GM12878 (cell line): ENCODE measurements around the gene FOXO3. TPM values are rescaled to one million over a fixed set of nuclear protein-coding genes. Genes with fewer than 3 reads are reported as not detected.

Experiments used
- ATAC-seq: fragments of 200-7000 bp; cut with Tn5 transposase; 3 replicates; pipeline ENCODE4 v1.9.1; 2020; ENCODE audit warnings: mild to moderate bottlenecking, moderate library complexity
- BruUV-seq: library from RNA; stranded (reverse); fragments of 400-500 nt; replicated peaks from 2 replicates; lab custom pipeline; 2021; lab: Mats Ljungman, UMichigan
- CTCF ChIA-PET: fragments of 300-600 bp; sonication (Branson Sonifier 250); formaldehyde crosslinking; extraction: SDS; loops from one replicate; lab custom pipeline; 2021; ENCODE audit warnings: inconsistent platforms; lab: Yijun Ruan, JAX
- POLR2A ChIA-PET: fragments of 350-600 bp; formaldehyde crosslinking; extraction: SDS; loops from one replicate; lab custom pipeline; 2021; ENCODE audit warnings: inconsistent platforms; lab: Charles Lee
- RAD21 ChIA-PET: fragments of 300-600 bp; sonication (Branson Sonifier 250); formaldehyde crosslinking; loops from one replicate; lab custom pipeline; 2023; ENCODE audit warnings: antibody characterized with exemption; ENCODE audit not compliant: unreplicated experiment; lab: Charles Lee
- SMC1A ChIA-PET: fragments of 300-600 bp; sonication (Branson Sonifier 250); formaldehyde crosslinking; loops from one replicate; lab custom pipeline; 2023; ENCODE audit not compliant: unreplicated experiment, uncharacterized antibody; lab: Charles Lee
- DNase-seq: peaks from one replicate; pipeline ENCODE4 v3.0.0-alpha.2; 2011; ENCODE audit warnings: low read depth, low spot score
- FAIRE-seq: peaks from 3 replicates; lab custom pipeline; 2011; peaks lifted over from hg19 to GRCh38; lab: Jason Lieb, UNC
- H2AFZ ChIP-seq: 2 replicates; pipeline ENCODE4 v1.6.0; 2011; ENCODE audit warnings: low read depth, low read length, control low read depth; ENCODE audit not compliant: control insufficient read depth
- H3K27ac ChIP-seq: 2 replicates; pipeline ENCODE4 v1.5.1; 2011; ENCODE audit warnings: control low read depth; ENCODE audit not compliant: control insufficient read depth, insufficient read depth
- H3K27me3 ChIP-seq, 2 experiments: replicated peaks in 1 of 2; 2 replicates each; pipeline versions ENCODE4 v1.6.0 to v1.6.1; 2011; ENCODE audit warnings: low read length in 1 of 2; ENCODE audit not compliant: control insufficient read depth in 2 of 2, insufficient read depth in 2 of 2
- H3K36me3 ChIP-seq, 2 experiments: 2 replicates each; pipeline ENCODE4 v1.5.1; 2011; ENCODE audit warnings: low read length in 1 of 2; ENCODE audit not compliant: control insufficient read depth in 2 of 2, insufficient read depth in 2 of 2
- H3K4me1 ChIP-seq: 2 replicates; pipeline ENCODE4 v1.6.1; 2011; ENCODE audit warnings: mild to moderate bottlenecking, low read length, moderate library complexity, mixed read lengths; ENCODE audit not compliant: control insufficient read depth, insufficient read depth
- H3K4me2 ChIP-seq: 2 replicates; pipeline ENCODE4 v1.6.0; 2011; ENCODE audit warnings: control low read depth; ENCODE audit not compliant: control insufficient read depth, insufficient read depth
- H3K4me3 ChIP-seq: fragments of 200-600 bp; sonication (generic); 2 replicates; pipeline ENCODE4 v1.5.1; 2016
- H3K79me2 ChIP-seq: 2 replicates; pipeline ENCODE4 v1.6.0; 2011; ENCODE audit warnings: low read length; ENCODE audit not compliant: control insufficient read depth, insufficient read depth
- H3K9ac ChIP-seq: 2 replicates; pipeline ENCODE4 v1.8.0; 2011; ENCODE audit warnings: low read length, control low read depth, mixed read lengths; ENCODE audit not compliant: control insufficient read depth, insufficient read depth
- H3K9me3 ChIP-seq: replicated peaks from 3 replicates; pipeline ENCODE4 v1.5.1; 2011; ENCODE audit warnings: mild to moderate bottlenecking, low read length; ENCODE audit not compliant: control insufficient read depth, insufficient read depth
- H4K20me1 ChIP-seq: 2 replicates; pipeline ENCODE4 v1.6.0; 2011; ENCODE audit not compliant: control insufficient read depth, insufficient read depth
- CUX1 ChIP-seq: IDR thresholded peaks from 2 replicates; pipeline ENCODE4 v1.6.1; 2012; ENCODE audit warnings: improper control_type of control experiment, low read depth, low read length; ENCODE audit not compliant: insufficient replicate concordance
- E4F1 ChIP-seq: fragments of 450-650 bp; IDR thresholded peaks from 2 replicates; pipeline ENCODE4 v1.6.1; 2018; ENCODE audit warnings: borderline replicate concordance, mild to moderate bottlenecking; ENCODE audit not compliant: partially characterized antibody
- GATAD2B ChIP-seq: fragments of 450-650 bp; conservative IDR thresholded peaks from 2 replicates; pipeline ENCODE4 v1.6.1; 2017; ENCODE audit warnings: low read depth, mild to moderate bottlenecking, moderate library complexity
- HCFC1 ChIP-seq: fragments of 150-350 bp; IDR thresholded peaks from 2 replicates; pipeline ENCODE4 v1.6.1; 2014; ENCODE audit warnings: low read length
- MXI1 ChIP-seq: fragments of 150-350 bp; IDR thresholded peaks from 2 replicates; pipeline ENCODE4 v1.6.1; 2011; ENCODE audit warnings: low read depth, mild to moderate bottlenecking, inconsistent platforms, low read length, improper control_type of control experiment
- NRF1 ChIP-seq: conservative IDR thresholded peaks from 2 replicates; pipeline ENCODE4 v1.6.1; 2011; ENCODE audit warnings: mild to moderate bottlenecking, low read depth, low read length, improper control_type of control experiment
- POLR2A ChIP-seq: IDR thresholded peaks from 2 replicates; pipeline ENCODE4 v1.6.1; 2011; ENCODE audit warnings: low read depth, mild to moderate bottlenecking, low read length
- RCOR1 ChIP-seq: conservative IDR thresholded peaks from 2 replicates; pipeline ENCODE4 v1.6.1; 2012; ENCODE audit warnings: low read depth, low read length, improper control_type of control experiment
- STAT1 ChIP-seq: fragments of 450-650 bp; conservative IDR thresholded peaks from 2 replicates; pipeline ENCODE4 v1.6.1; 2014; ENCODE audit warnings: antibody characterized with exemption, mild to moderate bottlenecking
- TBL1XR1 ChIP-seq: IDR thresholded peaks from 2 replicates; pipeline ENCODE4 v1.6.1; 2012; ENCODE audit warnings: low read depth, low read length, improper control_type of control experiment
- ZBTB40 ChIP-seq: fragments of 450-650 bp; IDR thresholded peaks from 2 replicates; pipeline ENCODE4 v1.6.1; 2016; ENCODE audit warnings: mild to moderate bottlenecking, moderate library complexity, borderline replicate concordance
- in situ Hi-C: fragments of 300-500 bp; cut with MboI; formaldehyde crosslinking; loops from 9 replicates; pipeline ENCODE4 v1.14.3; 2018; ENCODE audit warnings: mixed read lengths
- intact Hi-C: fragments of 100-400 bp; cut with micrococcal nuclease; formaldehyde crosslinking; loops from one replicate; pipeline ENCODE4 v1.14.2; 2022; ENCODE audit not compliant: unreplicated experiment
- polyA plus RNA-seq, 11 experiments: library from polyadenylated mRNA; depleted of rRNA in 4 of 11; unstranded in 6 of 11; stranded (reverse) in 5 of 11; fragments of >200 nt; fragmentation: Nextera tagmentation in 4 of 11; fragmentation: Illumina TruSeq in 1 of 11; extraction: Ambion mirVana in 4 of 11; extraction: Trizol in 1 of 11; gene quantifications; 1 replicate in 1 of 11; 2 replicates in 10 of 11; pipeline versions ENCODE4 v1.2.1 to v1.2.3, GENCODE V29; 2011 to 2016; ENCODE audit warnings: inconsistent platforms in 2 of 11, missing spikeins in 2 of 11, low read depth in 1 of 11
- total RNA-seq, 4 experiments: library from RNA; depleted of rRNA in 3 of 4; stranded (reverse); fragments of >200 nt in 3 of 4; fragmentation: Illumina TruSeq in 1 of 4; extraction: Trizol in 1 of 4; gene quantifications; 2 replicates each; pipeline versions ENCODE4 v1.2.1 to v1.2.3, GENCODE V29; 2013 to 2021

Gene FOXO3
- total and polyA plus RNA-seq, 10 of the 15 experiments (the other 5 are each of a cell fraction or from before 2014, with no cell fraction given) = 0.82 to 4.5 (median 1.7) TPM

GRCh38 chr6:108616973-108617372, 56.3 kb downstream of the FOXO3 start:
- Histone ChIP-seq H3K27me3 (no peaks in the 10 kb centered on the region), H3K79me2 (peaks cover 26% of the 10 kb centered on the region), H3K36me3 (no peaks in the 10 kb centered on the region; a peak in 1 of 4 replicates), H3K27ac (no peak overlapping the region), H4K20me1 (no peaks in the 10 kb centered on the region), H3K9me3 (peaks cover 1% of the 10 kb centered on the region; the same call in 1 of the 3 replicates), H3K9ac (no peak overlapping the region), H2AFZ (no peak overlapping the region), H3K4me2 (no peak overlapping the region), H3K4me1 (peaks cover 19% of the 10 kb centered on the region), H3K4me3 (no peak overlapping the region)
- ATAC-seq = no peak
- in situ Hi-C loops (no loop called here), intact Hi-C loops (no loop called here)
- CTCF ChIA-PET = no interaction called here
- RAD21 ChIA-PET = interaction anchor here (0.7 kb wide), 1 partner anchor 15 kb away, joined by 3 read pairs; no protein-coding TSS in a partner anchor
- POLR2A ChIA-PET = no interaction called here
- DNase-seq = no peak
- no TSS peak for BruUV-seq
- FAIRE-seq = no peak
- SMC1A ChIA-PET = interaction anchor here (1.0 kb wide), 1 partner anchor 19 kb away, joined by 3 read pairs; no protein-coding TSS in a partner anchor
- TF ChIP-seq MXI1 = no peak
- no peak for TF ChIP-seq TBL1XR1
- no peak for TF ChIP-seq STAT1
- TF ChIP-seq HCFC1 = no peak
- no peak for TF ChIP-seq GATAD2B
- no peak for TF ChIP-seq RCOR1
- TF ChIP-seq NRF1 = no peak
- no peak for TF ChIP-seq E4F1
- TF ChIP-seq CUX1 = no peak
- TF ChIP-seq ZBTB40 = no peak
- no peak for TF ChIP-seq POLR2A
